Esophagus (tissue), 2 donors: ENCODE data around the gene ZCCHC8. TPM values are rescaled to one million over a fixed set of nuclear protein-coding genes. Genes with fewer than 3 reads are reported as not detected.
"Not testable (repeated sequence)": the region's sequence is repeated elsewhere in the genome, so short reads cannot be mapped to it uniquely, and the experiment has no call there.

Source experiments
- H3K27ac ChIP-seq, 2 donors: one replicate each; pipeline ENCODE4 v1.5.1; 2013; ENCODE audit warnings: low read depth in 2 of 2, mild to moderate bottlenecking in 2 of 2, inconsistent platforms in 1 of 2, low read length in 1 of 2, moderate library complexity in 1 of 2
- H3K27me3 ChIP-seq, 2 donors: one replicate each; pipeline ENCODE4 v1.6.1; 2013; ENCODE audit warnings: low read length in 2 of 2, control low read depth in 1 of 2, mild to moderate bottlenecking in 1 of 2; ENCODE audit not compliant: insufficient read depth in 2 of 2, control insufficient read depth in 1 of 2
- H3K36me3 ChIP-seq, 2 donors: one replicate each; pipeline ENCODE4 v1.6.1; 2013; ENCODE audit warnings: low read length in 1 of 2; ENCODE audit not compliant: control insufficient read depth in 2 of 2, insufficient read depth in 2 of 2
- H3K4me1 ChIP-seq, 2 donors: one replicate each; pipeline ENCODE4 v1.6.1; 2013; ENCODE audit warnings: low read length in 1 of 2; ENCODE audit not compliant: control insufficient read depth in 2 of 2, insufficient read depth in 2 of 2
- H3K4me3 ChIP-seq, 2 donors: one replicate each; pipeline ENCODE4 v1.5.1; 2013; ENCODE audit warnings: low read length in 2 of 2, mild to moderate bottlenecking in 2 of 2, low read depth in 1 of 2, moderate library complexity in 1 of 2
- H3K9me3 ChIP-seq, 2 donors: one replicate each; pipeline ENCODE4 v1.6.1; 2013; ENCODE audit warnings: mild to moderate bottlenecking in 2 of 2, low read depth in 1 of 2, low read length in 1 of 2, moderate library complexity in 1 of 2; ENCODE audit not compliant: control insufficient read depth in 2 of 2, insufficient read depth in 1 of 2
- WGBS, 2 donors: extraction: QIAGEN DNeasy Blood & Tissue Kit; methylation state at CpG; one replicate each; pipeline ENCODE4 v1.1.7; 2013; 5-methylcytosine and 5-hydroxymethylcytosine counted together
- polyA plus RNA-seq, 2 donors: library from polyadenylated mRNA; stranded (reverse); fragments of 200-250 nt; gene quantifications; one replicate each; pipeline ENCODE4 v1.2.3, GENCODE V29; 2013
- donor health status: healthy with polysubstance abuse.
- donor health status: Bipolar disorder and iron deficiency.

Gene ZCCHC8
- polyA plus RNA-seq, 2 donors, result 15.4 to 27.6 TPM

GRCh38 chr12:122480753-122481152 is 20.0 kb downstream of the ZCCHC8 start:
- no peak overlapping the region for H3K4me3 ChIP-seq
- 97 to 99% methylated on average over 8 of the region's 8 CpGs for WGBS, 2 donors
- no peak overlapping the region for H3K27ac ChIP-seq
- no peaks in the 10 kb centered on the region for H3K4me1 ChIP-seq
- H3K9me3 ChIP-seq, result no peaks in the 10 kb centered on the region
- H3K36me3 ChIP-seq, result peaks cover 15 to 22% of the 10 kb centered on the region in 2 donors
- no peaks in the 10 kb centered on the region for H3K27me3 ChIP-seq

GRCh38 chr12:122474324-122474716 is 26.4 kb downstream of the ZCCHC8 start:
- no peaks in the 10 kb centered on the region for H3K27me3 ChIP-seq
- peaks cover 9 to 21% of the 10 kb centered on the region in 2 donors for H3K36me3 ChIP-seq
- no peaks in the 10 kb centered on the region for H3K4me1 ChIP-seq
- no peaks in the 10 kb centered on the region for H3K9me3 ChIP-seq
- 89 to 91% methylated on average over 2 of the region's 2 CpGs for WGBS, 2 donors
- peak overlapping the region; percentile 47 to 52 for H3K27ac ChIP-seq
- H3K4me3 ChIP-seq, result no peak overlapping the region

GRCh38 chr12:122473543-122474323 is 27.0 kb downstream of the ZCCHC8 start:
- WGBS, 2 donors, result 64 to 71% methylated on average over 19 of the region's 19 CpGs
- no peaks in the 10 kb centered on the region for H3K27me3 ChIP-seq
- no peaks in the 10 kb centered on the region for H3K4me1 ChIP-seq
- peaks cover 9 to 20% of the 10 kb centered on the region in 2 donors for H3K36me3 ChIP-seq
- no peaks in the 10 kb centered on the region for H3K9me3 ChIP-seq
- no peak overlapping the region for H3K4me3 ChIP-seq
- H3K27ac ChIP-seq, result peak overlapping the region; percentile 9 to 77

- Histone ChIP-seq H3K27ac (peak overlapping the region in 1 of 2 donors; percentile 68), H3K4me3 (no peak overlapping the region), H3K36me3 (peaks cover 3 to 16% of the 10 kb centered on the region in 2 donors), H3K4me1 (peaks cover 0 to 3% of the 10 kb centered on the region in 2 donors), H3K27me3 (no peaks in the 10 kb centered on the region), H3K9me3 (no peaks in the 10 kb centered on the region)
- WGBS, 2 donors, result 33 to 34% methylated on average over 3 of the region's 3 CpGs
Observed at GRCh38 chr12:122471324-122472226, 29.2 kb downstream of the ZCCHC8 start.

GRCh38 chr12:122470576-122470975 is 30.2 kb downstream of the ZCCHC8 start:
- not testable (repeated sequence) for H3K36me3 ChIP-seq, H3K9me3 ChIP-seq, H3K27ac ChIP-seq, H3K27me3 ChIP-seq, H3K4me1 ChIP-seq, H3K4me3 ChIP-seq
- 94 to 97% methylated on average over 7 of the region's 7 CpGs for WGBS, 2 donors

- H3K4me3 ChIP-seq, H3K9me3 ChIP-seq, H3K27me3 ChIP-seq, H3K36me3 ChIP-seq, H3K4me1 ChIP-seq: not testable (repeated sequence)
- WGBS, 2 donors, result 81 to 83% methylated on average over 6 of the region's 6 CpGs
- H3K27ac ChIP-seq, result peak overlapping the region in 1 of 2 donors; percentile 8
Observed at GRCh38 chr12:122469856-122470255, 30.9 kb downstream of the ZCCHC8 start.

GRCh38 chr12:122467983-122468382 is 32.7 kb downstream of the ZCCHC8 start:
- peaks cover 0 to 4% of the 10 kb centered on the region in 2 donors for H3K36me3 ChIP-seq
- WGBS, 2 donors, result 35 to 54% methylated on average over 4 of the region's 4 CpGs
- H3K4me1 ChIP-seq, result peaks cover 0 to 5% of the 10 kb centered on the region in 2 donors
- no peaks in the 10 kb centered on the region for H3K27me3 ChIP-seq
- no peaks in the 10 kb centered on the region for H3K9me3 ChIP-seq
- H3K4me3 ChIP-seq, result no peak overlapping the region
- peak overlapping the region; percentile 74 to 82 for H3K27ac ChIP-seq

- not testable (repeated sequence) for H3K4me1 ChIP-seq, H3K36me3 ChIP-seq, H3K9me3 ChIP-seq, H3K4me3 ChIP-seq, H3K27me3 ChIP-seq
- 60 to 76% methylated on average over 17 of the region's 17 CpGs for WGBS, 2 donors
- H3K27ac ChIP-seq, result peak overlapping the region; percentile 54 to 84
Observed at GRCh38 chr12:122464317-122465042, 36.3 kb downstream of the ZCCHC8 start.

GRCh38 chr12:122460641-122461040 is 40.1 kb downstream of the ZCCHC8 start:
- no peaks in the 10 kb centered on the region for H3K36me3 ChIP-seq
- peaks cover 0 to 2% of the 10 kb centered on the region in 2 donors for H3K4me1 ChIP-seq
- WGBS, 2 donors, result 75 to 77% methylated on average over 2 of the region's 2 CpGs
- no peak overlapping the region for H3K27ac ChIP-seq
- H3K27me3 ChIP-seq, result no peaks in the 10 kb centered on the region
- no peak overlapping the region for H3K4me3 ChIP-seq
- H3K9me3 ChIP-seq, result no peaks in the 10 kb centered on the region
